IMR-90 (cell line): ENCODE data around the gene RET. TPM values are rescaled to one million over a fixed set of nuclear protein-coding genes. Genes with fewer than 3 reads are reported as not detected.

ENCODE experiments used
- ATAC-seq: fragments of 200-7000 bp; cut with Tn5 transposase; 2 replicates; pipeline ENCODE4 v1.9.1; 2020; ENCODE audit warnings: low read depth, mild to moderate bottlenecking, moderate library complexity
- BruUV-seq: library from RNA; stranded (reverse); fragments of 400-500 nt; replicated peaks from 2 replicates; lab custom pipeline; 2021; lab: Mats Ljungman, UMichigan
- CTCF ChIA-PET: fragments of 300-600 bp; formaldehyde crosslinking; extraction: SDS; loops from one replicate; lab custom pipeline; 2021; ENCODE audit warnings: antibody characterized with exemption; lab: Yijun Ruan, JAX
- POLR2A ChIA-PET: fragments of 300-600 bp; sonication (Branson Sonifier 250); formaldehyde crosslinking; loops from one replicate; lab custom pipeline; 2022; ENCODE audit warnings: antibody characterized with exemption; ENCODE audit not compliant: unreplicated experiment; lab: Charles Lee
- DNase-seq: peaks from one replicate; pipeline ENCODE4 v3.0.0; 2013
- H2AFZ ChIP-seq: replicated peaks from 2 replicates; pipeline ENCODE3; 2013; ENCODE audit warnings: low read length, mild to moderate bottlenecking; ENCODE audit not compliant: poor library complexity
- H2AK5ac ChIP-seq: 2 replicates; pipeline ENCODE4 v1.6.1; 2013; ENCODE audit warnings: low read depth, low read length, inconsistent platforms
- H2AK9ac ChIP-seq: replicated peaks from 2 replicates; pipeline ENCODE3; 2013; ENCODE audit warnings: mild to moderate bottlenecking, low read depth, low read length, moderate library complexity; ENCODE audit not compliant: poor library complexity
- H2BK120ac ChIP-seq: 2 replicates; pipeline ENCODE4 v1.6.1; 2013; ENCODE audit warnings: low read depth, low read length, inconsistent platforms
- H2BK15ac ChIP-seq: 3 replicates; pipeline ENCODE4 v1.6.1; 2013; ENCODE audit warnings: low read depth, low read length, inconsistent platforms
- H2BK20ac ChIP-seq: 2 replicates; pipeline ENCODE4 v1.6.1; 2013; ENCODE audit warnings: low read depth, mild to moderate bottlenecking, inconsistent platforms, low read length, moderate library complexity
- H2BK5ac ChIP-seq: 2 replicates; pipeline ENCODE4 v1.6.1; 2013; ENCODE audit warnings: mild to moderate bottlenecking, low read depth, low read length, inconsistent platforms; ENCODE audit not compliant: poor library complexity, severe bottlenecking
- H3K14ac ChIP-seq: replicated peaks from 2 replicates; pipeline ENCODE4 v1.6.1; 2013; ENCODE audit warnings: low read depth, low read length, inconsistent platforms
- H3K18ac ChIP-seq: 2 replicates; pipeline ENCODE4 v1.6.1; 2013; ENCODE audit warnings: low read depth, low read length, control low read depth
- H3K23ac ChIP-seq: 2 replicates; pipeline ENCODE4 v1.6.1; 2013; ENCODE audit warnings: low read depth, low read length, inconsistent platforms
- H3K27ac ChIP-seq: 2 replicates; pipeline ENCODE4 v1.5.1; 2013; ENCODE audit warnings: mild to moderate bottlenecking, control low read depth, low read length; ENCODE audit not compliant: insufficient read depth
- H3K27me3 ChIP-seq: 2 replicates; pipeline ENCODE4 v1.6.1; 2013; ENCODE audit warnings: low read length; ENCODE audit not compliant: control insufficient read depth, insufficient read depth
- H3K36me3 ChIP-seq: 2 replicates; pipeline ENCODE4 v1.6.1; 2013; ENCODE audit warnings: low read length, mixed read lengths; ENCODE audit not compliant: control insufficient read depth, insufficient read depth
- H3K4ac ChIP-seq: 2 replicates; pipeline ENCODE4 v1.6.1; 2013; ENCODE audit warnings: low read depth, low read length, inconsistent platforms
- H3K4me1 ChIP-seq: 2 replicates; pipeline ENCODE4 v1.6.1; 2013; ENCODE audit warnings: low read length, mixed read lengths; ENCODE audit not compliant: control insufficient read depth, insufficient read depth
- H3K4me2 ChIP-seq: 2 replicates; pipeline ENCODE4 v1.6.1; 2013; ENCODE audit warnings: low read depth, mild to moderate bottlenecking, control low read depth, low read length, moderate library complexity
- H3K4me3 ChIP-seq: 2 replicates; pipeline ENCODE4 v1.5.1; 2013; ENCODE audit warnings: low read depth, mild to moderate bottlenecking, control low read depth, low read length, moderate library complexity; ENCODE audit not compliant: insufficient read depth
- H3K56ac ChIP-seq: 2 replicates; pipeline ENCODE4 v1.6.1; 2013; ENCODE audit warnings: low read length, inconsistent platforms; ENCODE audit not compliant: insufficient read depth; ENCODE audit errors: extremely low read depth
- H3K79me1 ChIP-seq, 2 experiments: 2 replicates each; pipeline ENCODE4 v1.6.1; 2013; ENCODE audit warnings: low read length in 2 of 2, inconsistent platforms in 1 of 2, low read depth in 1 of 2
- H3K9ac ChIP-seq: 2 replicates; pipeline ENCODE4 v1.6.1; 2013; ENCODE audit warnings: low read depth, low read length, control low read depth
- H3K9me1 ChIP-seq: 2 replicates; pipeline ENCODE4 v1.6.1; 2013; ENCODE audit warnings: low read length, inconsistent platforms; ENCODE audit not compliant: insufficient read depth
- H3K9me3 ChIP-seq: 2 replicates; pipeline ENCODE4 v1.6.1; 2013; ENCODE audit warnings: low read length; ENCODE audit not compliant: control insufficient read depth, insufficient read depth
- H4K20me1 ChIP-seq: 2 replicates; pipeline ENCODE4 v1.6.1; 2013; ENCODE audit warnings: low read length, inconsistent platforms; ENCODE audit not compliant: insufficient read depth
- H4K5ac ChIP-seq: 2 replicates; pipeline ENCODE4 v1.6.1; 2013; ENCODE audit warnings: mild to moderate bottlenecking, low read depth, low read length, control low read depth
- H4K8ac ChIP-seq, 2 experiments: 2 replicates each; pipeline ENCODE4 v1.6.1; 2013; ENCODE audit warnings: low read depth in 2 of 2, low read length in 2 of 2, control low read depth in 1 of 2, inconsistent platforms in 1 of 2
- H4K91ac ChIP-seq: 2 replicates; pipeline ENCODE4 v1.6.1; 2013; ENCODE audit warnings: low read depth, low read length, inconsistent platforms; ENCODE audit not compliant: insufficient read depth
- CTCF ChIP-seq: conservative IDR thresholded peaks from 2 replicates; pipeline ENCODE4 v1.5.1; 2012; ENCODE audit warnings: mild to moderate bottlenecking, low read depth, low read length, improper control_type of control experiment
- MAFK ChIP-seq: IDR thresholded peaks from 2 replicates; pipeline ENCODE4 v1.6.1; 2012; ENCODE audit warnings: low read depth, low read length, improper control_type of control experiment
- RAD21 ChIP-seq: IDR thresholded peaks from 2 replicates; pipeline ENCODE4 v1.6.1; 2012; ENCODE audit warnings: low read length, improper control_type of control experiment
- RFX5 ChIP-seq: IDR thresholded peaks from 2 replicates; pipeline ENCODE4 v1.8.0; 2012; ENCODE audit warnings: low read depth, mild to moderate bottlenecking, low read length, moderate library complexity
- WGBS, 2 experiments: methylation state at CpG; one replicate each; pipeline versions ENCODE4 v1.1.5 to v1.1.7; 2013; ENCODE audit warnings: missing lambda C conversion rate in 2 of 2; ENCODE audit not compliant: insufficient read length in 1 of 2; ENCODE audit errors: extremely low coverage in 2 of 2; 5-methylcytosine and 5-hydroxymethylcytosine counted together
- dilution Hi-C: fragments of 300-500 bp; cut with HindIII; formaldehyde crosslinking; loops from one replicate; pipeline ENCODE4 v1.14.3; 2018; ENCODE audit warnings: low sequenced_read_pairs; ENCODE audit not compliant: unreplicated experiment
- in situ Hi-C: fragments of 300-500 bp; cut with MboI; formaldehyde crosslinking; loops from 3 replicates; pipeline ENCODE4 v1.14.3; 2019; ENCODE audit warnings: low sequenced_read_pairs, inconsistent platforms, mixed read lengths
- intact Hi-C: fragments of 100-400 bp; cut with micrococcal nuclease; formaldehyde crosslinking; loops from 2 replicates; pipeline ENCODE4 v1.10.0; 2022
- polyA plus RNA-seq, 3 experiments: library from polyadenylated mRNA; depleted of rRNA; stranded (reverse); fragments of >200 nt; gene quantifications; 2 replicates each; pipeline ENCODE4 v1.2.3, GENCODE V29; 2012; ENCODE audit warnings: low replicate concordance in 1 of 3
- total RNA-seq: library from RNA; depleted of rRNA; stranded (reverse); fragments of >200 nt; gene quantifications from 2 replicates; pipeline ENCODE4 v1.2.3, GENCODE V29; 2012

Gene RET
- total and polyA plus RNA-seq, 2 of the 4 experiments (the other 2 are of a cell fraction), result 0.10 to 0.18 TPM

DNA sequence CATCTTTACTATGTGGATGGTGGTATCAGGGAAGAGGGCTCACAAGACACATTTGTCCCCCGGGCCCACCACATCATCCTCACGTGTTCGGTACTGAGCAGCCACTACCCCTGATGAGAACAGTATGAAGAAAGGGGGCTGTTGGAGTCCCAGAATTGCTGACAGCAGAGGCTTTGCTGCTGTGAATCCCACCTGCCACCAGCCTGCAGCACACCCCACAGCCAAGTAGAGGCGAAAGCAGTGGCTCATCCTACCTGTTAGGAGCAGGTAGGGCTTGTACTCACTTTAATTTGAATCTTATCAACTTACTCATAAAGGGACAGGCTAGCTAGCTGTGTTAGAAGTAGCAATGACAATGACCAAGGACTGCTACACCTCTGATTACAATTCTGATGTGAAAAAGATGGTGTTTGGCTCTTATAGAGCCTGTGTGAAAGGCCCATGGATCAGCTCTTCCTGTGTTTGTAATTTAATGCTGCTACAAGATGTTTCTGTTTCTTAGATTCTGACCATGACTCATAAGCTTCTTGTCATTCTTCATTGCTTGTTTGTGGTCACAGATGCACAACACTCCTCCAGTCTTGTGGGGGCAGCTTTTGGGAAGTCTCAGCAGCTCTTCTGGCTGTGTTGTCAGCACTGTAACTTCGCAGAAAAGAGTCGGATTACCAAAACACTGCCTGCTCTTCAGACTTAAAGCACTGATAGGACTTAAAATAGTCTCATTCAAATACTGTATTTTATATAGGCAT is 52.3 kb downstream of the RET start (continued):
- TF ChIP-seq RFX5 (no peak), MAFK (no peak)

- peaks cover 10% of the 10 kb centered on the region for H3K9me1 ChIP-seq
- TF ChIP-seq MAFK (no peak), CTCF (no peak), RAD21 (no peak), RFX5 (no peak)
- peak overlapping the region; percentile 20; the same call in 1 of the 2 replicates for H3K18ac ChIP-seq
- H3K4me3 ChIP-seq, result no peak overlapping the region
- H4K20me1 ChIP-seq, result peaks cover 3% of the 10 kb centered on the region; the same call in 1 of the 2 replicates
- H3K4me2 ChIP-seq, result no peak overlapping the region
- no peak overlapping the region for H3K27ac ChIP-seq
- H4K5ac ChIP-seq, result no peak overlapping the region; the same call in 1 of the 2 replicates
- ATAC-seq (no peak), DNase-seq (no peak)
- H3K14ac ChIP-seq, result 0 out of 2 replicates have a peak overlapping the region, but pooled peaks have one; percentile 56
- H3K56ac ChIP-seq, result no peak overlapping the region
- H2BK15ac ChIP-seq, result no peak overlapping the region
- no peak overlapping the region; the same call in 1 of the 2 replicates for H3K4ac ChIP-seq
- 0 out of 2 replicates have a peak overlapping the region, but pooled peaks have one; percentile 15 for H4K91ac ChIP-seq
- H3K4me1 ChIP-seq, result peaks cover 15% of the 10 kb centered on the region
- dilution Hi-C loops (no loop called here), in situ Hi-C loops (loop anchor here (25.0 kb wide), 1 partner anchor 1857 kb away; the partner anchor contains the start of gene DEPP1), intact Hi-C loops (no loop called here)
- H2BK120ac ChIP-seq, result no peak overlapping the region; the same call in 1 of the 2 replicates
- WGBS, 2 experiments, result 74% methylated on average over 11 of the region's 18 CpGs; no CpG with 5 or more reads in 1 of the 2 experiments
- CTCF ChIA-PET, result interaction anchor here (0.6 kb wide), 1 partner anchor 39 kb away, joined by 3 read pairs; no protein-coding TSS in a partner anchor
- no peak overlapping the region for H2AK9ac ChIP-seq
- BruUV-seq, result no TSS peak
- POLR2A ChIA-PET, result no interaction called here
- peaks cover 6% of the 10 kb centered on the region for H3K27me3 ChIP-seq
- no peaks in the 10 kb centered on the region for H3K9me3 ChIP-seq
- no peaks in the 10 kb centered on the region for H3K79me1 ChIP-seq
- no peak overlapping the region for H2BK20ac ChIP-seq
- no peak overlapping the region for H4K8ac ChIP-seq
- H2AFZ ChIP-seq, result no peak overlapping the region
- no peaks in the 10 kb centered on the region for H3K36me3 ChIP-seq
- H3K23ac ChIP-seq, result no peak overlapping the region
- no peak overlapping the region for H2AK5ac ChIP-seq
- H3K9ac ChIP-seq, result no peak overlapping the region
- H2BK5ac ChIP-seq, result no peak overlapping the region
Observed at GRCh38 chr10:43130770-43131171, 53.9 kb downstream of the RET start.
